Hepatocyte (in vitro differentiated cells): Measurements from ENCODE around the gene TESMIN. TPM values are rescaled to one million over a fixed set of nuclear protein-coding genes. Genes with fewer than 3 reads are reported as not detected.

Experiments used
- DNase-seq: peaks from one replicate; pipeline ENCODE4 v3.0.0-alpha.2; 2016; ENCODE audit warnings: low spot score
- H2AFZ ChIP-seq: fragments of 200-600 bp; sonication (generic); 2 replicates; pipeline ENCODE4 v1.6.0; 2016; ENCODE audit warnings: antibody characterized with exemption, mild to moderate bottlenecking
- H3K27ac ChIP-seq: fragments of 200-600 bp; sonication (generic); 2 replicates; pipeline ENCODE4 v1.5.1; 2016; ENCODE audit warnings: mild to moderate bottlenecking
- H3K27me3 ChIP-seq: fragments of 200-600 bp; sonication (generic); 2 replicates; pipeline ENCODE4 v1.6.1; 2016
- H3K36me3 ChIP-seq: fragments of 200-600 bp; sonication (generic); replicated peaks from 2 replicates; pipeline ENCODE4 v1.5.1; 2016; ENCODE audit warnings: low read depth; ENCODE audit not compliant: insufficient read depth
- H3K4me1 ChIP-seq: fragments of 200-600 bp; sonication (generic); 2 replicates; pipeline ENCODE4 v1.5.1; 2016; ENCODE audit warnings: mild to moderate bottlenecking, moderate library complexity; ENCODE audit not compliant: insufficient read depth
- H3K4me2 ChIP-seq: fragments of 200-600 bp; sonication (generic); 2 replicates; pipeline ENCODE4 v1.6.0; 2016
- H3K4me3 ChIP-seq: fragments of 200-600 bp; sonication (generic); 2 replicates; pipeline ENCODE4 v1.5.1; 2016; ENCODE audit warnings: mild to moderate bottlenecking
- H3K79me2 ChIP-seq: fragments of 200-600 bp; sonication (generic); 2 replicates; pipeline ENCODE4 v1.6.0; 2017; ENCODE audit warnings: mild to moderate bottlenecking
- H3K9me2 ChIP-seq: fragments of 200-600 bp; sonication (generic); replicated peaks from 2 replicates; pipeline ENCODE4 v1.6.0; 2017; ENCODE audit warnings: mild to moderate bottlenecking; ENCODE audit not compliant: insufficient read depth
- H3K9me3 ChIP-seq: fragments of 200-600 bp; sonication (generic); 2 replicates; pipeline ENCODE4 v1.5.1; 2016; ENCODE audit warnings: low read depth, mild to moderate bottlenecking
- H4K20me1 ChIP-seq: fragments of 200-600 bp; sonication (generic); 2 replicates; pipeline ENCODE4 v1.6.0; 2016; ENCODE audit warnings: mild to moderate bottlenecking; ENCODE audit not compliant: insufficient read depth, poor library complexity, severe bottlenecking
- EZH2 ChIP-seq: fragments of 200-600 bp; sonication (generic); IDR thresholded peaks from 2 replicates; pipeline ENCODE4 v1.6.1; 2016; ENCODE audit warnings: antibody characterized with exemption, mild to moderate bottlenecking, borderline replicate concordance
- EZH2phosphoT487 ChIP-seq: fragments of 200-600 bp; sonication (generic); IDR thresholded peaks from one replicate; pipeline ENCODE4 v1.6.1; 2018; ENCODE audit warnings: antibody characterized with exemption, mild to moderate bottlenecking, low read depth, moderate library complexity; ENCODE audit not compliant: unreplicated experiment, severe bottlenecking
- WGBS: methylation state at CpG from one replicate; pipeline ENCODE4 v1.1.6; 2016; ENCODE audit warnings: low lambda C conversion rate; ENCODE audit errors: missing lambda C conversion rate; 5-methylcytosine and 5-hydroxymethylcytosine counted together
- polyA plus RNA-seq: library from polyadenylated mRNA; unstranded; fragments of >200 nt; fragmentation: Nextera tagmentation; extraction: Ambion mirVana; gene quantifications from 2 replicates; pipeline ENCODE4 v1.2.1, GENCODE V29; 2016
- total RNA-seq: library from RNA; depleted of rRNA; stranded (reverse); fragments of >200 nt; gene quantifications from 2 replicates; pipeline ENCODE4 v1.2.3, GENCODE V29; 2014
- TF ChIP-seq, protein P1 (sequence below): fragments of 200-600 bp; sonication (generic); IDR thresholded peaks from 2 replicates; pipeline ENCODE4 v1.5.1; 2016; ENCODE audit warnings: antibody characterized with exemption, mild to moderate bottlenecking; ENCODE audit not compliant: poor library complexity

TESMIN gene
- total and polyA plus RNA-seq, 2 experiments from 2014 or later = 1.5 to 6.7 TPM

DNA sequence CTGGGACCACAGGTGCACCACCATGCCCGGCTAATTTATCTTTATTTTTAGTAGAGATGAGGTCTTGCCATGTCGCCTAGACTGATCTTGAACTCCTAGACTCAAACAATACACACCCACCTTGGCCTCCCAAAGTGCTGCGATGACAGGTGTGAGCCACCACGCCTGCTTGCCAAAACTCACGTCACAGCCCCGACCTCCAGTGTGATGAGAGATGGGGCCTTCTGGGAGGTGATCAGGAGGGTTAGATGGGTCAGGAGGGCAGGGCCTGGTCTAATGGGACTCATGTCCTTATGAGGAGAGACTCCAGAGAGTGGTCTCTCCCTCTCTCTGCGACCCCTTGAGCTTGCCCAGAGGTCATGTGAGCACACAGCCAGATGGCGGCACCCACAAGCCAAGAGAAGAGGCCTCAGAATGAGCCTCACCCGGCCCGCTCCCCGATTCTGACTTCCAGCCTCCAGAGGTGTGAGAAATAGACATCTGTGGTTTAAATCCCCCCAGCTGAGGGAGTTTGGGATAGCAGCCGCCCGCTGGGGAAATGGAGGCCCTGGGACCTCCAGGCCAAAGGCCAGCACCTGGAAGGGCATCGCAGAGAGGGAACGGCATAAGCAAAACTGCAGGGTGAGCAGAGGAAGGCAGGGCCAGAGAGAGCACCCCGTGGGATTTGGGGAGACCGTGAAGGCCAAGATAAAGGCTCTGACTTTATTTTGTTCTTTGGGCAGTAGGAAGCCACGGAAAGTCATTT is 91.1 kb downstream of the TESMIN start:
- Histone ChIP-seq H4K20me1 (no peaks in the 10 kb centered on the region), H3K4me3 (no peak overlapping the region), H3K27me3 (no peaks in the 10 kb centered on the region), H3K9me3 (no peaks in the 10 kb centered on the region), H3K4me1 (peaks cover 9% of the 10 kb centered on the region), H3K27ac (no peak overlapping the region), H3K79me2 (no peaks in the 10 kb centered on the region), H3K9me2 (no peaks in the 10 kb centered on the region), H3K36me3 (no peaks in the 10 kb centered on the region), H3K4me2 (no peak overlapping the region), H2AFZ (no peak overlapping the region)
- DNase-seq = no peak
- TF ChIP-seq, protein P1, sequence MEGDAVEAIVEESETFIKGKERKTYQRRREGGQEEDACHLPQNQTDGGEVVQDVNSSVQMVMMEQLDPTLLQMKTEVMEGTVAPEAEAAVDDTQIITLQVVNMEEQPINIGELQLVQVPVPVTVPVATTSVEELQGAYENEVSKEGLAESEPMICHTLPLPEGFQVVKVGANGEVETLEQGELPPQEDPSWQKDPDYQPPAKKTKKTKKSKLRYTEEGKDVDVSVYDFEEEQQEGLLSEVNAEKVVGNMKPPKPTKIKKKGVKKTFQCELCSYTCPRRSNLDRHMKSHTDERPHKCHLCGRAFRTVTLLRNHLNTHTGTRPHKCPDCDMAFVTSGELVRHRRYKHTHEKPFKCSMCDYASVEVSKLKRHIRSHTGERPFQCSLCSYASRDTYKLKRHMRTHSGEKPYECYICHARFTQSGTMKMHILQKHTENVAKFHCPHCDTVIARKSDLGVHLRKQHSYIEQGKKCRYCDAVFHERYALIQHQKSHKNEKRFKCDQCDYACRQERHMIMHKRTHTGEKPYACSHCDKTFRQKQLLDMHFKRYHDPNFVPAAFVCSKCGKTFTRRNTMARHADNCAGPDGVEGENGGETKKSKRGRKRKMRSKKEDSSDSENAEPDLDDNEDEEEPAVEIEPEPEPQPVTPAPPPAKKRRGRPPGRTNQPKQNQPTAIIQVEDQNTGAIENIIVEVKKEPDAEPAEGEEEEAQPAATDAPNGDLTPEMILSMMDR = no peak
- TF ChIP-seq EZH2phosphoT487 (no peak), EZH2 (no peak)
- 91% methylated on average over 18 of the region's 18 CpGs for WGBS

DNA sequence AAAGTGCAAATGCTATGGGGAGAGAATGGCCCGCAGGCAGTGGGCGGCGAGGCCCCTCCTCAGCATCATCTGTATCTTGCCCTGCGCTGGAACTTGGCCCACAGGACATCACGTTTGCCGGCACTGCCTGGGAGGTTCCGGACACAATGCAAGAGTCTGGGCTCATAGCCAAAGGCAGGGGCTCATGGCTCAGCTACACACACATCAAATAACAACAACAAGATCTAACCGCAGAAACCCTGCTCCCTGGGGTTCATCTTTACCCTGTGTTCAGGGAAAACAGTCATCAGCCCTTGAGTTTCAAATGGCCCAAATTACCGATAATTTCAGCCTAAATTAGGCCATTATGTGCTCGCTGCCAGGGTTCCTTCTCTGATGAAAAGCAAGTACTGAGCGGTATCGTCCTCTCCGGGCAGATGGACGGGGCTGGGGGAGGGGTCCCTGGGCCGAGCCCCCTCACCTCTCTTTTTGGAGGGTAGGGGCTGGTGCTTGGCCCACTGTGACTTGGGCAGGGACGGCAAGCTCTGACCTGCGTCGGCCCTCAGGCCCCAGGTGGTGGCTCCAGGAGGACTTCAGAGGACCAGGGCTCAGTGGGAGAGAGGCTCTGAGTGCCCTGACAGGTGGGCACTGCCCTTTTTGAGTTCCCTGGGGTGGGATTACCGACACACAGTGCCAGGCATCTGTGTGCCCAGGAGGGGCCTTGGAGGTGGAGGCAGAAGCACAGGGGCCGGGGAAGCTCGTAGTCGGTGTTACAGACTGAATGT is 92.0 kb downstream of the TESMIN start:
- no peaks in the 10 kb centered on the region for H3K27me3 ChIP-seq
- H3K36me3 ChIP-seq = no peaks in the 10 kb centered on the region
- TF ChIP-seq, protein P1 = no peak
- TF ChIP-seq EZH2phosphoT487 (no peak), EZH2 (no peak)
- H3K79me2 ChIP-seq = no peaks in the 10 kb centered on the region
- peak overlapping the region; percentile 20 for H3K4me2 ChIP-seq
- WGBS = 63% methylated on average over 22 of the region's 22 CpGs
- H3K9me2 ChIP-seq = no peaks in the 10 kb centered on the region
- no peak overlapping the region for H3K4me3 ChIP-seq
- peak; percentile 85 for DNase-seq
- H2AFZ ChIP-seq = no peak overlapping the region
- H3K9me3 ChIP-seq = no peaks in the 10 kb centered on the region
- peak overlapping the region; percentile 72 for H3K27ac ChIP-seq
- peaks cover 9% of the 10 kb centered on the region for H3K4me1 ChIP-seq
- no peaks in the 10 kb centered on the region for H4K20me1 ChIP-seq

DNA sequence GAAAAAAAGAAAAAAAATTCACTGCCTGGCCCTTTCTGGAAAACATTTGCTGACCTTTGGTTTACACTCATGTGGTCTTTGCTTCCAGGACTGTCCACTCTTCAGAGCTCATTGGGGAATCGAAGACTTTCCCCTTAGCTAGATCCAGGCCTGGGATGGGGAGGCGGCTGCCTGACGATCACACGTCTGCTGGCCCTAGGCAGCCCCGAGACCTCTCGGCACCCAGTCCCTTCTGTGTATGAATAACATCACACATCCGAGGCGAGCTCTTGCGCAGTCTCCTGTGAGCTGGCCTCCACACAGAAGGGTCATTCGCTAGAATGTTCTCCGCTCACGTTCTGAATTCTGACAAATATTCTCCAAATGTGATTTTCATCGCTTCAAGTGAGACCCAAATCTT is 92.7 kb downstream of the TESMIN start:
- Histone ChIP-seq H4K20me1 (no peaks in the 10 kb centered on the region), H3K79me2 (no peaks in the 10 kb centered on the region), H3K4me2 (no peak overlapping the region), H3K27me3 (no peaks in the 10 kb centered on the region), H3K4me1 (peaks cover 9% of the 10 kb centered on the region), H3K27ac (peak overlapping the region; percentile 68), H3K9me2 (no peaks in the 10 kb centered on the region), H3K4me3 (no peak overlapping the region), H2AFZ (no peak overlapping the region), H3K9me3 (no peaks in the 10 kb centered on the region), H3K36me3 (no peaks in the 10 kb centered on the region)
- WGBS = 79% methylated on average over 13 of the region's 13 CpGs
- no peak for DNase-seq
- no peak for TF ChIP-seq EZH2phosphoT487
- TF ChIP-seq, protein P1 = no peak
- no peak for TF ChIP-seq EZH2
